Sigmoid colon (tissue), 4 donors: ENCODE results near the gene EPN3.

Experiments
- CTCF ChIP-seq, 4 experiments: fragments of 450-650 bp in 3 of 4; fragments of 200-600 bp in 1 of 4; IDR thresholded peaks; one replicate each; pipeline ENCODE4 v1.5.1; 2016 to 2019; ENCODE audit warnings: antibody characterized with exemption in 4 of 4, mild to moderate bottlenecking in 3 of 4, moderate library complexity in 2 of 4
- EP300 ChIP-seq, 4 donors: sonication (generic); formaldehyde crosslinking; IDR thresholded peaks; one replicate each; pipeline ENCODE4 v1.6.1; 2017; ENCODE audit warnings: antibody characterized with exemption in 4 of 4
- POLR2A ChIP-seq, 2 donors: fragments of 450-650 bp; IDR thresholded peaks; one replicate each; pipeline ENCODE4 v1.6.1; 2016; ENCODE audit warnings: antibody characterized with exemption in 2 of 2, mild to moderate bottlenecking in 2 of 2, moderate library complexity in 2 of 2
- POLR2AphosphoS5 ChIP-seq, 4 donors: sonication (generic); formaldehyde crosslinking; IDR thresholded peaks; one replicate each; pipeline ENCODE4 v1.6.1; 2017; ENCODE audit warnings: antibody characterized with exemption in 4 of 4

GRCh38 chr17:50529849-50530248, 2.7 kb upstream of the EPN3 start:
- TF ChIP-seq EP300 (IDR thresholded peaks at IDR 0.05) (no peak), CTCF (IDR thresholded peaks at IDR 0.05) (no peak), POLR2AphosphoS5 (IDR thresholded peaks at IDR 0.05) (no peak), POLR2A (IDR thresholded peaks at IDR 0.05) (no peak)
